GM19043 (cell line): ENCODE data around the gene SEC61B.
"Not testable (repeated sequence)": the region's sequence is repeated elsewhere in the genome, so short reads cannot be mapped to it uniquely, and the experiment has no call there.

Experiments
- ATAC-seq: cut with Tn5 transposase; IDR thresholded peaks from one replicate; pipeline ENCODE4 v1.9.1; 2021; ENCODE audit warnings: low read depth; ENCODE audit not compliant: unreplicated experiment

SEC61B gene

DNA sequence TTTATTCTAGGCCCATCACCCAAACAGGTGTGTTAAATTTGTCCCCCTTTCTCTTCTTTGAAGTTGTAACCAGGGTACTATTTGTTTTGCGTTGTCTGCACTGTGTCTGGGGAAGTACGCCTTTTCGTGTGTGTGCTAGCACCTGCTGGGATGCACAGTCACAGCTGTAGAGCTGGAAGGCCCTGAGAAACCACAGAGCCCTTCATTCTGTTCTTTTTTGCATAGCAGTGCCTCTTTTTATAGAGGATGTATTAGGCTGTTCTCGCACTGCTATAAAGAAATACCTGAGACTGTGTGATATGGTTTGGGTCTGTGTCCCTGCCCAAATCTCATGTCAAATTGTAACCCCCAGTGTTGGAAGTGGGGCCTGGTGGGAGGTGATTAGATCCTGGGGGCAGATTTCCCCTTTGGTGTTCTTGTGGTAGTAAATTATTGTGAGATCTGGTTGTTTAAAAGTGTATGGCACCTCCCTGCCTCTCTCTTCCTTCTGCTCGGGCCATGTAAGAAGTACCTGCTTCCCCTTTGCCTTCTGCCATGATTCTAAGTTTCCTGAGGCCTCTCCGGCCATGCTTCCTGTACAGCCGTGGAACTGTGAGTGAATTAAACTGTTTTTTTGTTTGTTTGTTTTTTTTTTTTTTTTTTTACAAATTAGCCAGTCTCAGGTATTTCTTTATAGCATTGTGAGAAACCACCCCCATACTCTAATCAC lies 14.0 kb downstream of the SEC61B start:
- peak; percentile 95 for ATAC-seq

- no peak for ATAC-seq
Measured at GRCh38 chr9:99237356-99237755, 15.3 kb downstream of the SEC61B start.

- not testable (repeated sequence) for ATAC-seq
Measured at GRCh38 chr9:99237849-99238248, 15.8 kb downstream of the SEC61B start.

DNA sequence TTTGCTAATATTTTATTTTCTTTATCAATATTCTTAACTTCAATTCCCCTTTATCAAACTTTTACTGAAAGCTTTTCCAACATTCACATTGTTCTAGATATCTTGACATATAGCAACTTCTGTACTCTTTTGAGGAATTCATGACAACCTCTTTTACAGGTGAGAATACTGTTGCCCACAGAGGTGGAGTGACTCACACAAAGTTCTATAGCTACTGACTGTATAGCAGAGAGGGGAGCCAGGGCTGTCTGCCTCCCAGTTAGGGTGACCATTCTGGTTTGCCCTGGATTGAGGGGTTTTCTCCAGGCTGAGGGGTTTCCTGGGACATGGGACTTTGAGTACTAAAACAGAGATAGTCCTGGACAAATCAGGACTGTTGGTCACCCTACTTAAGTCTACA lies 16.2 kb downstream of the SEC61B start:
- ATAC-seq = no peak

- ATAC-seq = no peak
Measured at GRCh38 chr9:99239341-99240060, 17.4 kb downstream of the SEC61B start.

DNA sequence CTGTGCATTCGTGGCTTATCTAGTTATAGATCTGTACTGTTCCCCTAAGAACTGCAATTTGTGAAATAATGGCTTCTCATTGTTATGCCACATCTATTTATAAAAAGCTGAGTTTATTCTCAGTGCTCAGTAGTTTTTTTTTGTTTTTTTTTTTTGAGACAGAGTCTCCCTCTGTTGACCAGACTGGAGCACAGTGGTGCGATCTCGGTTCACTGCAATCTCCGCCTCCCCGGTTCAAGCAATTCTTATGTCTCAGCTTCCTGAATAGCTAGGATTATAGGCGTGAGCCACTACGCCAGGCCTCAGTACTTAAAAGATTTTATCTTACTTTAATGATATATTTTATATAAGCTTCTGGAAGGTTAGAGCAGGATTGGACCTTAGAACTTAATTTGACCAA lies 19.0 kb downstream of the SEC61B start:
- ATAC-seq = no peak

- peak; percentile 88 for ATAC-seq
Measured at GRCh38 chr9:99244344-99245260, 22.5 kb downstream of the SEC61B start.

DNA sequence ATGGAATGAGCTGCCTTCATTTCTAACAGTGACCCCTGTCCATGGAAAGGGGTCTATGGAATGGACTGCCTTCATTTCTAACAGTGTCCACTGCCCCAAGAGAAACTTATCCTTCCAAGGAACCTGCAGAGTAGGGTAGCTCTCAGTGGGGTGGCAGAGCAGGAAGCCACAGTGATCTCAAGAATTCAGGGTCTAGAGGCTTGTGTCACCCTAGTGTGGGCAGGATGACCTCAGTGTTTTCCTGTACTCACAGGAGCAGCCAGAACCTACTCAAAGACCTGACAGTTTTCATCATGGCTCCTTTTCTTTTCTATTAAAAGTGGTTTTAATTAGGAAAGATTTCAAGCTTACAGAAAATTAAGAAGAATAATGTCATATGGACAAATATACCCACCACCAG lies 27.5 kb downstream of the SEC61B start:
- no peak for ATAC-seq

DNA sequence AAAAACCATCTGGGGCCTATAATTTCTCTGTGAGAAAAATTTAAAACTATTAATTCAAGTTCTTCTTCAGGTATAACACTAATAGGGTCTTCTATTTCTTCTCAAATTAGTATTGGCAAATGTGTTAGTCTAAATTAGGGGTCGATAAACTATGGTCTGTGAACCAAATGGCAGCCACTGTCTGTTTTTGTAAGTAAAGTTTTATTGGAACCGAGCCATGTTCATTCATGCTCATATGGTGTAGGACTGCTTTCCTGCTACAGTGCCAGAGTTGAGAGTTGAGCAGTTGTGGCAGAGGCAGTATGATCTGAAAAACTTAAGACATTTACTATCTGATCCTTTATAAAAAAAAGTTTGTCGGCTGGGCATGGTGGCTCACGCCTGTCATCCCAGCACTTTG lies 29.1 kb downstream of the SEC61B start:
- no peak for ATAC-seq

DNA sequence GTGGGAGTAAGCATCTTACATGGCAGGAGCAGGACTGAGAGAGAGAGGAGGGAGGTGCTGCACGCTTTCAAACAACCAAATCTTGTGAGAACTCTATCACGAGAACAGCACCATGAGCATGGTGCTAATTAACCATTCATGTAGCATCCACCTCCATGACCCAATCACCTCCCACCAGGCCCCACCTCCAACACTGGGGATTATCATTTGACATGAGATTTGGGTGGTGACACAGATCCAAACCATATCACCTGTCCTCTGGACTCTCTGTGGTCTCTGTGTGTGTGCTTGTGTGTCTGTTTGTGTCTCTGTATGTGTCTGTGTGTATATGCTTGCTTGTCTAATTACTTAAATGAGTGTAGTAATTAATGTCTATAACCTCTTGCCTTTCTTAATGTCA lies 31.1 kb downstream of the SEC61B start:
- ATAC-seq = peak; percentile 28

- ATAC-seq = peak; percentile 87
Measured at GRCh38 chr9:99253772-99254431, 31.8 kb downstream of the SEC61B start.

- no peak for ATAC-seq
Measured at GRCh38 chr9:99255651-99256050, 33.6 kb downstream of the SEC61B start.

GRCh38 chr9:99257723-99258389 lies 35.8 kb downstream of the SEC61B start:
- no peak for ATAC-seq

DNA sequence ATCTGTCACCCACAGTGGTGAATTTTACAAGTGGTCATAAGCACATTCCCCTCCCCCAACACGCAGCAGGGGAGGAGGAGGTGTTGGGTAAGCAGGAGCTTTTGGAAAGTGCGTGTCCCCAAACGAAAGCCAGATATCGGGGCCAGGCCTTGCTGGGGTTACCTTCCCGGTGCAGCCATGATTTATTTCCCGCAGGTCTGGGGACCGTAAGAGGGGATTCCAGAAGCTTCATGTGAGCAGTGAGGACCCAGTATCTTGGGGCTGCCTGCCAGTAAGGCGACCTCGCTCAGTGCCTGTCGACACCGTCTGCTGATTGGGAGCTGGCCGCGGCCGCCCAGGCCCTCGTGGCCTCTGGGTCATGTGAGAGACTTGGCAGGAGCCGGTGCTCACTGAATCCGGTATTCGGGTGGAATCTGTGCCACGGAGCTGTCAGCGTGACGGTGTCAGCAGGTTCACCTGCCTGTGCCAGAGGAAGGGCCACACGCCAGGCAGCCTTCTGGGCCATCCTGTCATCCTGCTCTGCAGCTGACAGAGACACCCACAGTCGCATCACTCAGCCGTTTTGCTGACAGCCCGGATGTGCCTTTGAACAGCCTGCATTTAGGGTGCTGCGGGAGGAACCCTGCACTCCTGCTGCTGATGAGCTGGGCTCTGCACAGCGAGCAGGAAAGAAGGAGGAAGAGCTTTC lies 37.3 kb downstream of the SEC61B start:
- peak; percentile 58 for ATAC-seq

GRCh38 chr9:99261923-99262322 lies 39.8 kb downstream of the SEC61B start:
- ATAC-seq = no peak

- ATAC-seq = peak; percentile 43
Measured at GRCh38 chr9:99262949-99263418, 40.9 kb downstream of the SEC61B start.

DNA sequence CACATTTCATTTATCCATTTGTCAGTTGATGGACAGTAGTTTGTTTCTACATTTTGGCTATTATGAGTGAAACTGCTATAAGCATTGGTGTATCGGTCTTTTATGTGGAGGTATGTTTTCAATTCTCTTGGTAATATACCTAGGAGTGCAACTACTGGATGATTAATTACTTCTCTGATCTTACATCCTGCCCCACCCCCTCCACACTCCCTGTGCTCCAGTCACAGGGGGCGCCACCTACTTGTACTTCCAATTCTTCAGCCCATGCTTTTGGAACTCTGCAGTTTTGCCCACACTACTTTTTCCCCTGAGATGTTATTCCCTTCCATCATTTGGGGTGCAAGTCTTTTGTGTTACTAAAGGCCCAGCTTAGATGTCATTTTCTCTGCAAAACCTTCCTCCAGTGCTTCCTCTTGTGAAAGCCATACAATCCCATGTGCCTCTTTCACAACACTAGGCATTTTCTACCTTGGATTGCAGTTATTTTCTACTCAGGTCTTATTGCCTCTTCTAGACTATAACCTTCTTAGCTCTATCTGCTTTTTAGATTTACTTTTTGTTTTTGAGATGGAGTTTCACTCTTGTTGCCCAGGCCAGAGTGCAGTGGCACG lies 42.1 kb downstream of the SEC61B start:
- ATAC-seq = no peak

DNA sequence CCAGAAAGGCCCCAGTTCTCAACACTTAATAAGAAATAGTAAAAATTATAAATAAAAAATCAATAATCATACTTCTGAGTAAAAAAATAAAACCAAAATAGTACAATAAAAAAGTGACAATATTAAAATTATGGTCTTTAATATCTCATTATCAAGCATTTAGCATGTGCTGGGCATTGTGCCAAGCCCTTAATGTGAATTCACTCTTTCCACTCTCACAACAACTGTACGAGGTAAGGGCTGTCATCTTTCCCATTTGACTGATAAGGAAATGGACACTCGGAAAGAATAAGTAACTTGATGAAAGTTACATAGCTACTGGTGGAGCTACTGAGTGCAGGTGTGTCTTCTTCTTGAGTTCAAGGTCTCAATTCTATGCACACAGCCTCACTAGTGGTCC lies 43.6 kb downstream of the SEC61B start:
- ATAC-seq = no peak
